CD4-positive, alpha-beta T cell (primary cell): ENCODE results near the gene OLFML2A. TPM values are rescaled to one million over a fixed set of nuclear protein-coding genes. Genes with fewer than 3 reads are reported as not detected.

Experiments used
- ATAC-seq: fragments of 200-7000 bp; cut with Tn5 transposase; one replicate; pipeline ENCODE4 v1.10.0; 2022; ENCODE audit warnings: mild to moderate bottlenecking; ENCODE audit not compliant: poor library complexity
- CTCF ChIA-PET: fragments of 350-600 bp; sonication (Branson Sonifier 250); formaldehyde crosslinking; loops from one replicate; lab custom pipeline; 2021; ENCODE audit warnings: antibody characterized with exemption, inconsistent platforms; lab: Charles Lee
- POLR2A ChIA-PET: fragments of 350-600 bp; sonication (Branson Sonifier 250); formaldehyde crosslinking; loops from one replicate; lab custom pipeline; 2021; ENCODE audit warnings: antibody characterized with exemption, inconsistent platforms; lab: Charles Lee
- DNase-seq, 14 experiments: peaks; one replicate each; pipeline ENCODE4 v3.0.0-alpha.2; 2013 to 2020; ENCODE audit warnings: mixed read lengths in 2 of 14
- H3K27ac ChIP-seq, 2 donors: one replicate each; pipeline versions ENCODE4 v1.5.1 to v1.7.0; 2013; ENCODE audit warnings: low read length in 2 of 2, low read depth in 1 of 2, mild to moderate bottlenecking in 1 of 2
- H3K27me3 ChIP-seq, 2 experiments: 1 replicate in 1 of 2; 2 replicates in 1 of 2; pipeline versions ENCODE4 v1.6.1 to v1.7.0; 2013; ENCODE audit warnings: low read length in 2 of 2, control low read depth in 1 of 2, mild to moderate bottlenecking in 1 of 2, moderate library complexity in 1 of 2; ENCODE audit not compliant: insufficient read depth in 2 of 2, control insufficient read depth in 1 of 2
- H3K36me3 ChIP-seq: one replicate; pipeline ENCODE4 v1.6.1; 2013; ENCODE audit warnings: low read length, control low read depth; ENCODE audit not compliant: insufficient read depth
- H3K4me1 ChIP-seq: one replicate; pipeline ENCODE4 v1.6.1; 2013; ENCODE audit warnings: low read length, control low read depth; ENCODE audit not compliant: insufficient read depth
- H3K4me3 ChIP-seq: one replicate; pipeline ENCODE4 v1.5.1; 2013; ENCODE audit warnings: mild to moderate bottlenecking, low read length, moderate library complexity
- H3K9me3 ChIP-seq, 2 experiments: 1 replicate in 1 of 2; 2 replicates in 1 of 2; pipeline versions ENCODE4 v1.6.1 to v1.7.0; 2013; ENCODE audit warnings: low read length in 2 of 2, mild to moderate bottlenecking in 2 of 2, control low read depth in 1 of 2, moderate library complexity in 1 of 2; ENCODE audit not compliant: control insufficient read depth in 1 of 2, insufficient read depth in 1 of 2
- H3K27ac Mint-ChIP-seq: one replicate; pipeline ENCODE4 v1.8.0; 2020; ENCODE audit warnings: mixed read lengths
- H3K27me3 Mint-ChIP-seq: one replicate; pipeline ENCODE4 v1.8.0; 2021; ENCODE audit warnings: mixed read lengths
- H3K36me3 Mint-ChIP-seq: one replicate; pipeline ENCODE4 v1.8.0; 2021; ENCODE audit warnings: low read depth, mixed read lengths
- H3K4me1 Mint-ChIP-seq: one replicate; pipeline ENCODE4 v1.8.0; 2021; ENCODE audit warnings: low read depth, mixed read lengths
- H3K4me3 Mint-ChIP-seq: one replicate; pipeline ENCODE4 v1.8.0; 2020; ENCODE audit warnings: mild to moderate bottlenecking, mixed read lengths
- H3K9me3 Mint-ChIP-seq: one replicate; pipeline ENCODE4 v1.8.0; 2020; ENCODE audit warnings: mixed read lengths
- intact Hi-C, 2 experiments: fragments of 100-400 bp; cut with DNase I in 1 of 2; cut with micrococcal nuclease in 1 of 2; formaldehyde crosslinking; loops; one replicate each; pipeline versions ENCODE4 v1.15.1 to v1.9.0; 2023 to 2025; cut with DNase I, micrococcal nuclease
- total RNA-seq, 174 experiments: library from RNA in 2 of 174; stranded (reverse) in 2 of 174; gene quantifications; one replicate each; pipeline ENCODE4 v1.2.3 and lab custom pipeline; 2021 to 2026
- TF ChIP-seq, protein P1 (sequence below): fragments of 200-600 bp; IDR thresholded peaks from one replicate; pipeline ENCODE4 v1.8.0; 2022; ENCODE audit warnings: antibody characterized with exemption, mild to moderate bottlenecking

OLFML2A gene
- total RNA-seq, 2 experiments from 2014 or later = not detected

DNA sequence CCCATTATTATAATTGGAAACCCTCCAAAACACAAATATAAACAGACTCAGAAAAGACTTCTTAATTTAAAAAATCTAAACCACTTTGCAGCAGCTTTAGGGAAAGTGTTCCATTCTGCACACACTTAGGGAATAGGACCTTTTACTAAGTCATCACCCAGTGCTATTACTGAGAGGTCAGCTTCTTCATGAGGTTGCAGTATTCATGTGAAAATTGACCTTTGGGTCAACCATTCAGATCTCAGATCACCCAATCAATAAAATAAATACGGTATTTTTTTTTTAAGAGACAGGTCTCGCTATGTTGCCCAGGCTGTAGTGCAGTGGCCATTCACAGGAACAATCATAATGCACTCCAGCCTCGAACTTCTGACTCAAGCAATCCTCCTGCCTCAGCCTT is 27.6 kb upstream of the OLFML2A start:
- TF ChIP-seq, protein P1, sequence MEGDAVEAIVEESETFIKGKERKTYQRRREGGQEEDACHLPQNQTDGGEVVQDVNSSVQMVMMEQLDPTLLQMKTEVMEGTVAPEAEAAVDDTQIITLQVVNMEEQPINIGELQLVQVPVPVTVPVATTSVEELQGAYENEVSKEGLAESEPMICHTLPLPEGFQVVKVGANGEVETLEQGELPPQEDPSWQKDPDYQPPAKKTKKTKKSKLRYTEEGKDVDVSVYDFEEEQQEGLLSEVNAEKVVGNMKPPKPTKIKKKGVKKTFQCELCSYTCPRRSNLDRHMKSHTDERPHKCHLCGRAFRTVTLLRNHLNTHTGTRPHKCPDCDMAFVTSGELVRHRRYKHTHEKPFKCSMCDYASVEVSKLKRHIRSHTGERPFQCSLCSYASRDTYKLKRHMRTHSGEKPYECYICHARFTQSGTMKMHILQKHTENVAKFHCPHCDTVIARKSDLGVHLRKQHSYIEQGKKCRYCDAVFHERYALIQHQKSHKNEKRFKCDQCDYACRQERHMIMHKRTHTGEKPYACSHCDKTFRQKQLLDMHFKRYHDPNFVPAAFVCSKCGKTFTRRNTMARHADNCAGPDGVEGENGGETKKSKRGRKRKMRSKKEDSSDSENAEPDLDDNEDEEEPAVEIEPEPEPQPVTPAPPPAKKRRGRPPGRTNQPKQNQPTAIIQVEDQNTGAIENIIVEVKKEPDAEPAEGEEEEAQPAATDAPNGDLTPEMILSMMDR = no peak
- ChIA-PET CTCF (no interaction called here), POLR2A (no interaction called here)
- Histone ChIP-seq H3K27ac (no peak overlapping the region), H3K36me3 (no peaks in the 10 kb centered on the region), H3K27me3 (peaks cover 7 to 11% of the 10 kb centered on the region in 2 experiments), H3K9me3 (no peaks in the 10 kb centered on the region), H3K4me3 (no peak overlapping the region), H3K4me1 (no peaks in the 10 kb centered on the region)
- DNase-seq = no peak
- no peaks in the 10 kb centered on the region for H3K4me1 Mint-ChIP-seq
- no peaks in the 10 kb centered on the region for H3K36me3 Mint-ChIP-seq
- H3K27me3 Mint-ChIP-seq = peaks cover 45% of the 10 kb centered on the region
- no peak overlapping the region for H3K27ac Mint-ChIP-seq
- no peaks in the 10 kb centered on the region for H3K9me3 Mint-ChIP-seq
- no peak overlapping the region for H3K4me3 Mint-ChIP-seq
- intact Hi-C loops = no loop called here
- ATAC-seq = no peak

DNA sequence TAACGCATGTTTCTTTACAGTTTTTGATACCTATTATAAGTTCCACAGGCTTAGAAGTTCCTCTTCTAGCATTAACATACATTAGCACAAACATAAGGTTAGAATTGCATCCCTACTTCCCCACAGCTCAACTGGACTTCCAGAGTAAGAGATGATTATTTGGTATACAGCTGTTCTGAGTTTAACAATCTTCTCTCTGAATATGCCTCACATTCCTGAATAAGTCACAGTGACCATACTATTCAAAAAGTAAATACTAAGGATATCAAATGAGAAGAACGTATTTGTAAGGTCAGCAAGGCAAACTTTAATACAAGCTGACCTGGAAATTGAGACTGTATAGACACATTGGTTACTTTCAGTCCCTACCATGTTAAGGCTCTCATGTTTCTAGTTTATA is 27.2 kb upstream of the OLFML2A start:
- intact Hi-C loops = no loop called here
- CTCF ChIA-PET = no interaction called here
- ATAC-seq (no peak), DNase-seq (no peak)
- H3K4me1 Mint-ChIP-seq = no peaks in the 10 kb centered on the region
- no peaks in the 10 kb centered on the region for H3K9me3 Mint-ChIP-seq
- Histone ChIP-seq H3K4me1 (no peaks in the 10 kb centered on the region), H3K4me3 (no peak overlapping the region), H3K36me3 (no peaks in the 10 kb centered on the region), H3K27ac (no peak overlapping the region), H3K27me3 (peaks cover 9 to 11% of the 10 kb centered on the region in 2 experiments), H3K9me3 (no peaks in the 10 kb centered on the region)
- H3K27ac Mint-ChIP-seq = no peak overlapping the region
- TF ChIP-seq, protein P1 = no peak
- peaks cover 50% of the 10 kb centered on the region for H3K27me3 Mint-ChIP-seq
- no peak overlapping the region for H3K4me3 Mint-ChIP-seq
- H3K36me3 Mint-ChIP-seq = no peaks in the 10 kb centered on the region
- POLR2A ChIA-PET = no interaction called here

DNA sequence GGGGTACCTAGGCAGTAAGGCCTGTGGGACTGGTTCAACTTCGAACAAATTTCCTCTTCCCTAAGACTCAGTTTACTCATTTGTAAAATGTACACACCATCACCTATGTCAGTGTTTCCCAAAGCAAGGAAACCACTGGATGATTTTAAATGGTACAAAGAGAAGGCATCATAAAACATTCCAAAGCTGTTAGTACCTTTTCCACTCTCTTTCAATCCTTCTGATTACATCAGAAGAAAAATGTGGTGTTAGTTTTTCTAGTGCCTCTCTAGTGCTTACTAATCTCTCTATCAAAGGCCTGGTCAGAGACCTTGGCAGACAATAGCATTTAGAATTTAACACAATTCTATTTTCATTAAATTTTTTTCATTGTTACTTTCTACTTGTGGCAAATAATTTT is 24.0 kb upstream of the OLFML2A start:
- ATAC-seq = no peak
- H3K27me3 ChIP-seq = peaks cover 20 to 38% of the 10 kb centered on the region in 2 experiments
- no peaks in the 10 kb centered on the region for H3K36me3 ChIP-seq
- no peaks in the 10 kb centered on the region for H3K9me3 ChIP-seq
- no peak overlapping the region for H3K4me3 ChIP-seq
- no peaks in the 10 kb centered on the region for H3K9me3 Mint-ChIP-seq
- no peak for DNase-seq
- no peaks in the 10 kb centered on the region for H3K4me1 ChIP-seq
- TF ChIP-seq, protein P1 = no peak
- ChIA-PET CTCF (interaction anchor here (1.3 kb wide), 1 partner anchor 10 kb away, joined by 3 read pairs; no protein-coding TSS in a partner anchor), POLR2A (interaction anchor here (0.9 kb wide), 1 partner anchor 17 kb away, joined by 3 read pairs; no protein-coding TSS in a partner anchor)
- H3K36me3 Mint-ChIP-seq = no peaks in the 10 kb centered on the region
- H3K4me3 Mint-ChIP-seq = no peak overlapping the region
- intact Hi-C loops = no loop called here
- H3K27me3 Mint-ChIP-seq = peaks cover 68% of the 10 kb centered on the region
- no peaks in the 10 kb centered on the region for H3K4me1 Mint-ChIP-seq
- no peak overlapping the region for H3K27ac ChIP-seq
- H3K27ac Mint-ChIP-seq = no peak overlapping the region
